GM18870 (cell line): Measurements from ENCODE around the gene FAM20A.

Experiments used
- ATAC-seq: cut with Tn5 transposase; IDR thresholded peaks from one replicate; pipeline ENCODE4 v1.9.1; 2021; ENCODE audit warnings: moderate library complexity; ENCODE audit not compliant: unreplicated experiment

Gene FAM20A

DNA sequence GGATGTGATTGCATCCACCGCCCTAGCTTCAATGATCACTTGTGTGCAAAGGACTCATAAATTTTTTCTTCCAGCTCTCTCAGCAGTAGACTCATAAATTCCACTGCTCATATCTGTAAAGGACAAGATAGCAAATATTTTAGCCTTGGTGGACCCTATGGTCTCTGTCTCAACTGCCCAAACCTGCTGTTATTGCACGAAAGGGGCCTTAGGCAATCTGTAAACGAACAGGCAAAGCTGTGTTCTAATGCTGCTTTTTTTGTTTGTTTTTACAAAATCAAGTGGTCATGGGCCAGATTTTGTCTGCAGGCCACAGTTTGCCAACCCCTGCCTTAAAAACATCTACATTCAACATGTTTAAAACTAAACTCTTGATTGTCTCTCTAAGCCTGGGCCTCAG is 34.1 kb downstream of the FAM20A start:
- no peak for ATAC-seq

DNA sequence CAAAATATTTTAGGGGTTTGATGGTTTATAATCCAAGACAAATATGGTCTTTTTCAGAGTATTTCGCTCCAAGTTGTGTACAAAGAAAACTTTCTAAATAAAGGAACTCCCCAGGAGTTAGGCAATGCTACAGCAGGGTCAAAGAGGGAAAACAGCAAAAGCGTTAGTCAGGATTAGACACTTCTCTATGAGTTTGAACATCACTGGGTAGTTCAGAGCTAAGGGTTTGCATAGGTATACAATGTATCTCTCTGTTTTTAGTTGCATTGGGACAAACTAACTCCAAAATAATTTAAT is 34.8 kb downstream of the FAM20A start:
- ATAC-seq, result no peak

DNA sequence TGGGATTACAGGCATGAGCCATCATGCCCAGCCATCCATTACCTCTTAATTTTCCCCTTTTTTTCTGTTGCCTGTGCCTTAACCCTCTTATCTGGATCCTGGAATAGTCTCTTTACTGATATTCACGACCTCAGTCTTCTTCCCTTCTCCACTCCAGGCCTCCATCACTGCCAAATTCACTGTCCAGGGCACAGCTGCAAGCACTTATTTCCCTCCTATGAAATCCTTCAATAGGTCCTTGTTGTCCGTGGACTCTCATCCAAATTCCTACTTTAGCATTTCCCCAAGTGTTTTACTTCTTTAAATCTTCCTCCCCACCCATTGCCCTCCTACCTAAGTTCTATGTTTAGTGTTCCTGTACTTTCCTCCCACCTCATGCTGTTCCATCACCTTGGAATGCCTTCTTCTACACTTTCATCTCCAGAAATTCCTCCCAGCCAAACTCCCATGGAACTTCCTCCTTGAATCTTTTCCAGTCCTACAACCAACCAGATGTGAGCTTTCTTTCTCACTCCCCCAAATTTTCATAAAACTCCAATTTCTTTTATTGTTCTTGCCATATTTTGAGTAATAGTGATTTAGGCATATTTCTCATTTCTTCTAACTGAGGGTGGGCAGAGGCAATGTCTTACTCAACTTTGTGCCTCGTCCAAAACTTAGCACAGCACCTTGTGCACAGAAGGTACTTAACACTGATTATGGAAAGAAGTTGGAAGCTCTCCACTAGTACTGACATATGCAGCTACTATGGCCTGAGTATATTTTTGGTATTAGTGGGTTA is 35.3 kb downstream of the FAM20A start:
- ATAC-seq, result no peak

GRCh38 chr17:68564415-68565111 is 36.6 kb downstream of the FAM20A start:
- no peak for ATAC-seq

DNA sequence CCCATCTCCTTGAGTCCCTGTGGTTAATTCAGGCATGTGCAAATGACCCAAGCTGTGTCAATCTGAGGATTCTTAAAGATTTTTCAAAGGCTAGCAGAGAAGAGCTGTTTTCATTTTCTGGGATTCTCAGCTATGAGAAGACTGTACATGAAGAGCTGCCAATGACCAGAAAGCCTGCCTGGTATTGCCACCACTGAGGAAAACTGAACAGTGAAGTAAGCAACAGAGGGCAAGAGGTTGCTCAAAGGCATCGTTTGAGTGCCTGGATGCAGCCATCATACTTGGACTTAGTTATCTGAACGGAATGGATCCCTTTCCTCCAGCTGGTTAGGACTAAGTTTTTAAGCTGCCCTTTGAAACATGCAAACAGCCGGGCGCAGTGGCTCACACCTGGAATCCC is 38.4 kb downstream of the FAM20A start:
- ATAC-seq, result no peak

DNA sequence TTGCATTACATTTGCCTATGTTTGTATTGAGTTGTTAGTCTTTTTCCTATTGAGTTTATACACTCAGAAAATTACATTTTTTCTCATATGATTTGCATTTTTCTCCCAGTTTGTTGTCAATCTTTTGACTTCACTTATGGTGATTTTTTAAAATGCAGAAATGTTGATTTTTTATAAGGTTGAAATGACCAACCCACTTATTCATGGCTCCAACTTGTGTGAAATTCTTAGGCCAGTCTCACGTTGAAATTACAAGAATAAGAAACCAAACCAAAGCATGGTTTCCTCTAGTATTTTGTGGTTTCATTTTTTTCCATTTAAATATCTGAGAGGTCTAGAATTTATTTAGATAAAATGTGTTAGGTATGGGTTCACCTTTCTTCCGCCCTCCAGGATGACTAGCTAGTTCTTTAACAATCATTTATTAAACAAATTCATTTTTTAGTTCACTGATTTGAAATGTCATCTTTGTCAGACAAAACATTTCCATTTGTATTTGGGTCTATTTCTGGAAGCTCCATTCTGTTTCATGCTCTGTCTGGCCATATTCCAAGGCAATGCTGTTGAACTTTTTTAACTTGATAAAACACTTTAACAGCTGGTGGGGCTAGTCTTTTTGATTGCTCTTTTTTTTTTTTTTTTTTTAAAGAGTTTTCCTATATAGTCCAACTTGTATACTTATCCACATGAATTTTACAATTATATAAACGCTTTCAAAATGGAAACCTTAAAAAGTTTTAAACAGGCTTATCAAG is 40.0 kb downstream of the FAM20A start:
- no peak for ATAC-seq

DNA sequence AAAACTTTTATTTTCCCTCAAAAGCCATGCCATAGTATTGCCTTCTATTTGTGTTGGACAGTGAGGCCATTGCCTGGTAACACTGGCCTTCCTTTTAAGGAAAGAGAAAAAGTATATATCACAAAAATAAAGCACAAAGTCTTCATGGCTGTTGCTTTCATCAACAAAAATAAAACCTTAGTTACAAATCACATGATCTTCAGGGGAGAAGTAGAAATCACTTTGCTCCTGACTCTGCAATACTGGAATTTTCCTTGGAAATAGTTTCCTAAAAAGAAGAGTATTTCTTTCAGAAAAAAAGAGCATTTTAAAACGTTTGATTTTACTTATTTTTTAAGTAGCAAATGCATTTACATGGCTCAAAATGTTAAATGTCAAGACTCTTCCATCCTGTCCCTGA is 41.9 kb downstream of the FAM20A start:
- no peak for ATAC-seq

DNA sequence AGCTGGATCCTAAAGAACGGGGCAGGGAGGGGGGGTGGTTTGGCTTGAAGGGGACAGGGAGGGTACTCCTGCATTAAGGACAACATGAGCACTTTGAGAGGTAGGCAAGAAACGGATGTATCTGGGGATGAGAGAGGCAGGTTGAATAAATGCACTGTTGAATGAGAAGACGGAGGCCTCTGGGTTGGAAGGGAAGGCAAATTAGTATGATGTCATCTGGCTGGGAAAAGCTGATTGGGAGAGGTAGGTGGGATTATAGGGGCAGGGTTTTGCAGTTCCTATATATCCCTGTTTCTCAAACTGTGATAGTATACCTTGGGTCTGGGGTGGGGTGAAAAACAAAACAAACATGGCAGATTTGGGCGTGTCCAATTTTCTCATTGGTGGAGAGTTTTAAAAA is 44.6 kb downstream of the FAM20A start:
- ATAC-seq, result no peak

DNA sequence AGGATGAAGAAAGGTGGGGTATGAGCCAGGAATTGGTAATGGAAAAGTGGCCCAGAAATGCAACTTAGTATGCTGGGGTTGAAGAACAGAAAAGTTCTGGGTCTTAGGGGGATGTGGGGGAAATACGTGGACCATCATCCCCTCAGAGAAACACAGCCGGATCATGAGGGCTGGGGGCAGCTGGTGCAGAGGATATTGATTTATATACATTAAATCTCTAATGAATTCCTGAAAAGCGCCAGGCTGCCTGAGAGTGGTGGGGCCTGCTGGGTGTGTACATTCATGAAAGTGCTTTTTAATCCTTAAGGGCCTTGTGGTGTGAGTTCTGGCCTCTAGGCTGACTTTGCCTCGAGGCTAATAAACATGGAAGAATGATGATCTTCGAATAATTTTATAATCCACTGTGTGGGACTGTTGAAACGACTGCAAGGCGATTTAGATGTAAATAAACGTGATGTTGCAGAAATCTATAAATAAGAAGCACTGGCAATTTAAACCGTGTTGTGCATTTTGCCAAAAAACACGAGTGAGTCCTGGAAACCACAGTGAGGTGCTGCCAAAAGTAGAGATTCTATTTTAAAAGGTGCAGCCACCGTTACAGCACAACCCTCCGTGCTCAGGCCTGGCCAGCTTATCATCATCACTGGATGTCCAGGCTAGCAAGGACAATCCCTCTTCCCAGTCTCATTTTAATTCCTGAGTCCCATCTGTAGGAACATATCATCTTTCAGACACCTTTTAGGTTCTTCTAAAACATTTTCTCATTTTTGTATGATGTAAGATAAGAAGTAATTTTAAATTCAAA is 56.9 kb downstream of the FAM20A start:
- ATAC-seq, result no peak

DNA sequence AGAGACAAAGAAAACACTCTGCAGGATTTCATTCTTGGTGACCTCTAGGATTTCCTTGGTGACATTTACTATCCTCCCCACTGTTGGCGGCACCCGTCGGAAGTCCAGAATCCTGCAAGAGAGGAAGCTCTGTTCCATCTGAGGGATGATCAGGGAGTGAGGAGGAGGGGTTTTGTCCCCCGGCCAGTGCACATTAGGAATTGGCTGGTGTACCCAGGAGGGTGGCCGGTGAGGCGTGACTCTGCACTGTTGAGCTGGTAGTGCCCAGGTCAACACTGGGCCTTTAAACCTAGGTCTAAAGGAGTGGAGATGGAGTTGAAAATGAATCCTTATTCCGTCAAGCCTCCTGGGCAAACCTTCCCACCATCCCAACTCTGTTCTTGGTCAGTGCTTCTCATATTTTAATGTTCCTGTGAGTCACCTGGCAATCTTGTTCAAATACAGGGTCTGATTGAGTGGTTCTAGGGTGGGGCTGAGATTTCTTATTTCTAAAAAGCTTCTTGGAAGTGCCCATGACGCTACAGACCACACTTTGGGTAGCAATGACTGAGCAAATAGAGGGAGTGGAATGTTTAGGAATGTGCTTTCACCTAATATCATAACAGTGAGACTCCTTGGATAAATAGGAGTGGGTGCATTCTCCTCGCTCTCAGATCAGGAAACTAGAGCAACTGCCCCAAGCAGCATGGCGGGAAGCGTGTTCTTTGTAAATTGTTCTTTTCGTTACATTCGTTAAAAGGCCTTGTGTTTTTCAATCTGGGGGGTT is 58.3 kb downstream of the FAM20A start:
- ATAC-seq, result no peak

GRCh38 chr17:68541816-68542215 is 59.4 kb downstream of the FAM20A start:
- ATAC-seq, result no peak

GRCh38 chr17:68540981-68541380 is 60.2 kb downstream of the FAM20A start:
- no peak for ATAC-seq

DNA sequence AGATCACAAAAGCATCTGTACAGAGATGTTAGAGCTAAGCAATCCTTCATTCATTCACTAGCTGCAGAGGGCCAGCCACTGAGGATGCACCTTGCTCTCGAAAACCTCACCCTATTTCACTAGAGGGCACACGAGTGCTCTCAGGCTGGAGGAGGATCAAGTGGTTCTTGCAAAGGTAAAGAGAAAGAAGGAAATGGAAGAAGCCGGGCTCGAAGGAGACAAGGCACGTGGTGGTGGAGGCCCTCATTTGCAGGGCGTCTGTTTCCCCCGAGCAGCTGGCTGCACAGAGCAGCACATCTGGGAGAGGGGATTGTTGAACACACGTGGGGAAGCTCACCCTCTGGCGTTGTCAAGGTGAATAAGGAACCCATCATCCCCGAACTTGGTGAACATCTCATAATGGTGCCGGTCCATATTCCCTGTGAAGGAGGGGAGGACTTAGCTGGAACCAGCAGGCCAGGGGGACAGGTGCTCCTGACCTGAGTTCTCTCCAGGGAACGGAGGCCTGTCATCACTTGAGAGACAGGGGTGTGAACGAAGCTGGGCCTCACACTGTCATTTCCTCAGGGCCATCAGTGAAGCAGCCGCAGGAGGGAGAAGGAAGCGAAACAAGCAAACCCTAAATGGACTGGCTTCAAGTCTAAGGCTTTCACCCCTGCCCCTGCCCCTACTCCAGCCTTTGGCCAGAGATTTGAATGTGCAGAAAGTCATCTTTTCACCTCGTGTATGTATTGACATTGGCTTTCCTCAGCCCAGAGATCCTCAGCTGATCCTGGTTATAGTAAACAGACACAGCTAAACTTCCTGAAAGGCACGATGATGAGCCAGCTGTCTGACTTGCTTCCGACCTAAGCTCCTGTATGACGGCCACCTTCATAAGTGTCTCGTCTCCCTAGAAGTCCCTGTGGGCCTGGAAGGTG is 61.4 kb downstream of the FAM20A start:
- no peak for ATAC-seq

- ATAC-seq, result no peak
Observed at GRCh38 chr17:68535922-68536321, 65.2 kb downstream of the FAM20A start.

GRCh38 chr17:68534695-68535088 is 66.5 kb downstream of the FAM20A start:
- ATAC-seq, result no peak

GRCh38 chr17:68533887-68534694 is 67.1 kb downstream of the FAM20A start:
- ATAC-seq, result no peak

DNA sequence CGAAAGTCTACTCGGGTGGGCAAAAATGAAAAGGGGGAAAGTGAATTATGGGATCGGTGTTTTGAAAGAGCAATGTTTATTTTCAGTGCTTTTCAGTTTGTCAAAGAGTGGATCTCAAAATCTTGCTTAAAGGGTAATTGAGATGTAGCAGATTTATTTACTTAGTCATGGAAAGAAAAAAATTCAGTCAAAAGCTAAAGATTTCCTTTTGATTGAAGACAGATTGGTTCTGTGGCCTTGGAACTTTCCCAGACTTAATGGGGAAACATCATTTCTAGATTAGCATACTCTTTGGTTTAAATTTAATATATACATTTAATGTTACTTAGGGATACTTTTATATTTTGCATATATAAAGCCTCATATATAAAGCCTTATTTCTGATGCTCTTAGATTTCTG is 68.3 kb downstream of the FAM20A start:
- ATAC-seq, result no peak

- no peak for ATAC-seq
Observed at GRCh38 chr17:68531252-68531651, 69.9 kb downstream of the FAM20A start.

DNA sequence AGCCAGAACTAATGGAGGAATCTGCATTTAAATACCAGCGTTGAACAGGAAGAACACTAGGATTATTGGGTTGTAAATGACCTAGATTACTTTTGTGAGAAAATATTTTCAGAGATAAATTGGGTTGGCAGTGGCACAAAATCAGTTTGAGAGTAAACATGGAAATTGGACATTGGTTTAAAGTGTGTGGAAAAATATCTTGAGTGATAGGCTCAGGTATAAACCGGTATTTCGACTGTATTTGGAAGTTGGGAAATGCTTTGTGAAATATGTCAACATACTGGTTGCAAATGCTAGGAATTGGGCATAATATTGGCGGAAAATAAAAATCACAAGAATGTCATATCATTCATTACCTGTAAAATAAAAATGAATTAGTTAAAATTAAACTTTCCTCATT is 73.9 kb downstream of the FAM20A start:
- no peak for ATAC-seq
